K562 (cell line): ENCODE data around the gene POMGNT2. TPM values are rescaled to one million over a fixed set of nuclear protein-coding genes. Genes with fewer than 3 reads are reported as not detected.

Source experiments
- ATAC-seq: fragments of 200-7000 bp; cut with Tn5 transposase; 3 replicates; pipeline ENCODE4 v1.9.1; 2020; ENCODE audit warnings: moderate library complexity
- BruUV-seq: library from RNA; stranded (reverse); fragments of 400-500 nt; replicated peaks from 2 replicates; lab custom pipeline; 2021; lab: Mats Ljungman, UMichigan
- CTCF ChIA-PET: fragments of 300-600 bp; formaldehyde crosslinking; extraction: SDS; loops from one replicate; lab custom pipeline; 2021; ENCODE audit warnings: low intra/inter-chr PET ratio; lab: Yijun Ruan, JAX
- POLR2A ChIA-PET: fragments of 300-600, 350-650 bp; sonication (Branson Sonifier 250); formaldehyde crosslinking; extraction: SDS; loops from one replicate; lab custom pipeline; 2021; ENCODE audit warnings: antibody characterized with exemption, inconsistent platforms; lab: Yijun Ruan, JAX
- DNase-seq, 4 experiments: peaks; one replicate each; pipeline versions ENCODE4 v3.0.0 to v3.0.0-alpha.2; 2011 to 2018; ENCODE audit warnings: low spot score in 3 of 4, mixed read lengths in 3 of 4; ENCODE audit errors: extremely low read depth in 1 of 4
- FAIRE-seq: peaks from 2 replicates; lab custom pipeline; 2011; peaks lifted over from hg19 to GRCh38; lab: Jason Lieb, UNC
- H2AFZ ChIP-seq: 2 replicates; pipeline ENCODE4 v1.6.0; 2011; ENCODE audit warnings: low read depth, low read length, control low read depth, inconsistent platforms
- H3K27ac ChIP-seq: fragments of 200-600 bp; 3 replicates; pipeline ENCODE4 v1.8.0; 2011; ENCODE audit warnings: low read depth, mild to moderate bottlenecking, control low read depth, inconsistent platforms, low read length, moderate library complexity, mixed read lengths; ENCODE audit errors: extremely low read depth
- H3K27me3 ChIP-seq, 2 experiments: fragments of 300-600 bp in 1 of 2; 2 replicates in 1 of 2; 3 replicates in 1 of 2; pipeline versions ENCODE4 v1.6.0 to v1.8.0; 2011; ENCODE audit warnings: inconsistent platforms in 2 of 2, low read length in 2 of 2, mild to moderate bottlenecking in 1 of 2, mixed read lengths in 1 of 2, moderate library complexity in 1 of 2; ENCODE audit not compliant: control insufficient read depth in 2 of 2, insufficient read depth in 2 of 2
- H3K36me3 ChIP-seq: fragments of 300-600 bp; 3 replicates; pipeline ENCODE4 v1.8.0; 2011; ENCODE audit warnings: mild to moderate bottlenecking, low read length, inconsistent platforms; ENCODE audit not compliant: control insufficient read depth, insufficient read depth
- H3K4me1 ChIP-seq, 2 experiments: fragments of 200-600 bp in 1 of 2; replicated peaks in 1 of 2; 2 replicates in 1 of 2; 3 replicates in 1 of 2; pipeline versions ENCODE4 v1.5.1 to v1.8.0; 2011; ENCODE audit warnings: inconsistent platforms in 2 of 2, low read length in 2 of 2, mild to moderate bottlenecking in 1 of 2, mixed read lengths in 1 of 2, moderate library complexity in 1 of 2; ENCODE audit not compliant: control insufficient read depth in 2 of 2, insufficient read depth in 2 of 2
- H3K4me2 ChIP-seq: 2 replicates; pipeline ENCODE4 v1.6.1; 2011; ENCODE audit warnings: low read length, control low read depth, inconsistent platforms, mixed read lengths; ENCODE audit not compliant: insufficient read depth
- H3K4me3 ChIP-seq: fragments of 200-600 bp; sonication (generic), shearing (Covaris generic); 2 replicates; pipeline ENCODE4 v1.5.1; 2016; ENCODE audit warnings: control low read depth, inconsistent platforms
- H3K79me2 ChIP-seq: fragments of 200-600 bp; 3 replicates; pipeline ENCODE4 v1.8.0; 2011; ENCODE audit warnings: low read length, inconsistent platforms; ENCODE audit not compliant: control insufficient read depth, insufficient read depth
- H3K9ac ChIP-seq, 2 experiments: 2 replicates each; pipeline versions ENCODE4 v1.6.0 to v1.6.1; 2011; ENCODE audit warnings: low read depth in 2 of 2, low read length in 2 of 2, control low read depth in 1 of 2, inconsistent platforms in 1 of 2, mild to moderate bottlenecking in 1 of 2, mixed read lengths in 1 of 2; ENCODE audit not compliant: insufficient read depth in 1 of 2
- H3K9me1 ChIP-seq: one replicate; pipeline ENCODE4 v1.6.0; 2011; ENCODE audit warnings: inconsistent platforms, mild to moderate bottlenecking, low read length, moderate library complexity; ENCODE audit not compliant: control insufficient read depth, insufficient read depth
- H3K9me3 ChIP-seq: replicated peaks from 2 replicates; pipeline ENCODE4 v1.5.1; 2011; ENCODE audit warnings: low read depth, low read length, inconsistent platforms; ENCODE audit not compliant: control insufficient read depth, insufficient read depth
- H4K20me1 ChIP-seq: replicated peaks from 2 replicates; pipeline ENCODE4 v1.6.1; 2011; ENCODE audit warnings: low read length, inconsistent platforms, mixed read lengths; ENCODE audit not compliant: control insufficient read depth, insufficient read depth
- CREM ChIP-seq: IDR thresholded peaks from 2 replicates; pipeline ENCODE4 v1.6.1; 2014; ENCODE audit warnings: antibody characterized with exemption, low read depth
- ESRRB ChIP-seq: fragments of 250-450 bp; sonication (Bioruptor Pico); IDR thresholded peaks from 2 replicates; pipeline ENCODE4 v1.5.0; 2020; ENCODE audit warnings: mild to moderate bottlenecking, moderate library complexity, borderline replicate concordance
- STAT5A ChIP-seq: IDR thresholded peaks from 2 replicates; pipeline ENCODE4 v1.6.1; 2012; ENCODE audit warnings: low read length, inconsistent platforms, borderline replicate concordance
- TCFL5 ChIP-seq: fragments of 250-450 bp; sonication (Bioruptor Pico); conservative IDR thresholded peaks from 2 replicates; pipeline ENCODE4 v1.6.1; 2021; ENCODE audit warnings: mild to moderate bottlenecking, moderate library complexity, matching md5 sums
- ZNF165 ChIP-seq: fragments of 250-450 bp; sonication (Bioruptor Pico); IDR thresholded peaks from 2 replicates; pipeline ENCODE4 v1.4.0; 2020; ENCODE audit warnings: borderline replicate concordance
- ZNF282 ChIP-seq: sonication (generic); formaldehyde crosslinking; IDR thresholded peaks from 2 replicates; pipeline ENCODE4 v1.8.1; 2023; ENCODE audit warnings: missing genetic modification reagents
- ZNF3 ChIP-seq: fragments of 250-450 bp; sonication (Bioruptor Pico); IDR thresholded peaks from 2 replicates; pipeline ENCODE4 v1.5.0; 2021; ENCODE audit warnings: mild to moderate bottlenecking, moderate library complexity
- ZNF561 ChIP-seq: fragments of 450-650 bp; formaldehyde crosslinking; conservative IDR thresholded peaks from 2 replicates; pipeline ENCODE4 v1.4.0; 2020; ENCODE audit warnings: mild to moderate bottlenecking, moderate library complexity
- ZNF696 ChIP-seq: fragments of 250-450 bp; sonication (Bioruptor Pico); conservative IDR thresholded peaks from 2 replicates; pipeline ENCODE4 v1.4.0; 2020; ENCODE audit warnings: mild to moderate bottlenecking, moderate library complexity
- WGBS: fragments of 100-300 bp; shearing (Covaris generic); methylation state at CpG from one replicate; pipeline ENCODE4 v1.1.6; 2016; ENCODE audit warnings: low coverage, mixed read lengths; ENCODE audit not compliant: insufficient coverage; ENCODE audit errors: missing lambda C conversion rate; 5-methylcytosine and 5-hydroxymethylcytosine counted together
- in situ Hi-C: fragments of 300-500 bp; cut with MboI; formaldehyde crosslinking; loops from 4 replicates; pipeline ENCODE4 v1.15.0; 2018; ENCODE audit warnings: inconsistent platforms, mixed read lengths
- intact Hi-C: fragments of 100-400 bp; cut with micrococcal nuclease; formaldehyde crosslinking; loops from 2 replicates; pipeline ENCODE4 v1.14.2; 2022
- polyA plus RNA-seq, 8 experiments: library from polyadenylated mRNA; depleted of rRNA in 4 of 8; stranded (reverse) in 5 of 8; unstranded in 3 of 8; fragments of >200 nt; fragmentation: Nextera tagmentation in 2 of 8; fragmentation: Illumina TruSeq in 1 of 8; extraction: Ambion mirVana in 2 of 8; extraction: Trizol in 1 of 8; gene quantifications; 2 replicates each; pipeline versions ENCODE4 v1.2.1 to v1.2.3, GENCODE V29; 2011 to 2014; ENCODE audit warnings: inconsistent platforms in 1 of 8, missing spikeins in 1 of 8
- total RNA-seq, 7 experiments: library from RNA; depleted of rRNA in 6 of 7; stranded (reverse); fragments of >200 nt in 6 of 7; fragmentation: Illumina TruSeq in 2 of 7; extraction: Trizol in 2 of 7; gene quantifications; 2 replicates each; pipeline versions ENCODE4 v1.2.1 to v1.2.3, GENCODE V29; 2011 to 2021; ENCODE audit warnings: low replicate concordance in 1 of 7
- TF ChIP-seq, protein P1 (sequence below): fragments of 450-650 bp; IDR thresholded peaks from 2 replicates; pipeline ENCODE4 v1.6.1; 2017; ENCODE audit warnings: mild to moderate bottlenecking, moderate library complexity

The POMGNT2 gene
- total and polyA plus RNA-seq, 9 of the 15 experiments (the other 6 are each of a cell fraction or from before 2014, with no cell fraction given) = 0.65 to 14.1 (median 10.3) TPM

DNA sequence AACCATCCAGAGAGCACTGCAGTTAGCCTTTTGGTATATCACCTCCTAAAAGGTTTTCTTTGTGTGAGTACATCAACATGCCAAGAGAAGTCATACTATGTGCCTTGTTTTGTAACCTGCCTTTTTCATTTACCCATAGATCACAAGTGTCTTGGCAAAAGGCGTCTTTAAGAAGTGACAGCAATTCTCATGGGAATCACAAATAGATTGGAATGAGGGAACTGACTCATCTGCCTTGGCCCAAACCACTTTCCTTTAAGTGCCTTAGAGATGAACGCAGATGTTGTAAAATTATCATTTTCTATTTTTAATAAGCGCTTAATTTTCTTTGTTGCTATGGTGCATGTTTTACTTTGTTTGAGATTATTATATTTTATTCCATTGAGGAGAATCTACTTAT lies 20.7 kb upstream of the POMGNT2 start:
- CTCF ChIA-PET = no interaction called here
- TF ChIP-seq STAT5A = no peak
- TF ChIP-seq TCFL5 = no peak
- TF ChIP-seq CREM = no peak
- no peak for TF ChIP-seq ZNF282 (CRISPR knock-in tag)
- TF ChIP-seq, protein P1, sequence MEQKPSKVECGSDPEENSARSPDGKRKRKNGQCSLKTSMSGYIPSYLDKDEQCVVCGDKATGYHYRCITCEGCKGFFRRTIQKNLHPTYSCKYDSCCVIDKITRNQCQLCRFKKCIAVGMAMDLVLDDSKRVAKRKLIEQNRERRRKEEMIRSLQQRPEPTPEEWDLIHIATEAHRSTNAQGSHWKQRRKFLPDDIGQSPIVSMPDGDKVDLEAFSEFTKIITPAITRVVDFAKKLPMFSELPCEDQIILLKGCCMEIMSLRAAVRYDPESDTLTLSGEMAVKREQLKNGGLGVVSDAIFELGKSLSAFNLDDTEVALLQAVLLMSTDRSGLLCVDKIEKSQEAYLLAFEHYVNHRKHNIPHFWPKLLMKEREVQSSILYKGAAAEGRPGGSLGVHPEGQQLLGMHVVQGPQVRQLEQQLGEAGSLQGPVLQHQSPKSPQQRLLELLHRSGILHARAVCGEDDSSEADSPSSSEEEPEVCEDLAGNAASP = no peak
- TF ChIP-seq ESRRB (CRISPR knock-in tag) = no peak
- TF ChIP-seq ZNF696 (CRISPR knock-in tag) = no peak
- TF ChIP-seq ZNF3 (CRISPR knock-in tag) = no peak
- no peak for TF ChIP-seq ZNF561 (CRISPR knock-in tag)
- TF ChIP-seq ZNF165 = no peak
- TF ChIP-seq, all 486 proteins: peak for 0
- DNase-seq (no peak), FAIRE-seq (no peak), ATAC-seq (no peak)
- no peaks in the 10 kb centered on the region for H3K9me3 ChIP-seq
- BruUV-seq = no TSS peak
- in situ Hi-C loops = no loop called here
- peaks cover 0 to 9% of the 10 kb centered on the region in 2 experiments; a peak in 2 of 5 replicates for H3K27me3 ChIP-seq
- H4K20me1 ChIP-seq = no peaks in the 10 kb centered on the region
- H3K79me2 ChIP-seq = no peaks in the 10 kb centered on the region
- intact Hi-C loops = no loop called here
- H3K9ac ChIP-seq = no peak overlapping the region
- no peaks in the 10 kb centered on the region for H3K36me3 ChIP-seq
- no peaks in the 10 kb centered on the region for H3K4me1 ChIP-seq
- POLR2A ChIA-PET = no interaction called here
- no peaks in the 10 kb centered on the region for H3K9me1 ChIP-seq
- H3K4me2 ChIP-seq = no peak overlapping the region
- no peak overlapping the region for H2AFZ ChIP-seq
- whole genome bisulfite sequencing = 1% methylated on average over 3 of the region's 3 CpGs
- no peak overlapping the region for H3K4me3 ChIP-seq
- H3K27ac ChIP-seq = no peak overlapping the region
